HCT116 (cell line): Measurements from ENCODE around the gene NFKBIZ. TPM values are rescaled to one million over a fixed set of nuclear protein-coding genes. Genes with fewer than 3 reads are reported as not detected.

Source experiments
- ATAC-seq: fragments of 200-7000 bp; cut with Tn5 transposase; 2 replicates; pipeline ENCODE4 v1.9.1; 2020; ENCODE audit warnings: mild to moderate bottlenecking, moderate library complexity
- BruUV-seq: library from RNA; stranded (reverse); fragments of 400-500 nt; replicated peaks from 2 replicates; lab custom pipeline; 2021; lab: Mats Ljungman, UMichigan
- CTCF ChIA-PET: fragments of 300-600 bp; sonication (Branson Sonifier 250); formaldehyde crosslinking; loops from one replicate; lab custom pipeline; 2021; ENCODE audit warnings: antibody characterized with exemption; lab: Charles Lee
- POLR2A ChIA-PET: fragments of 300-600, 350-600 bp; sonication (Branson Sonifier 250); formaldehyde crosslinking; loops from one replicate; lab custom pipeline; 2021; ENCODE audit warnings: antibody characterized with exemption; lab: Charles Lee
- RAD21 ChIA-PET, 2 experiments: fragments of 300-600 bp; sonication (Branson Sonifier 250); formaldehyde crosslinking; loops; one replicate each; lab custom pipeline; 2023; ENCODE audit warnings: low total read pairs in 2 of 2; ENCODE audit not compliant: uncharacterized antibody in 2 of 2, unreplicated experiment in 2 of 2, low non-redundant PET in 1 of 2; lab: Charles Lee
- DNase-seq: peaks from one replicate; pipeline ENCODE4 v3.0.0-alpha.2; 2010; ENCODE audit warnings: low read depth, low spot score
- H2AFZ ChIP-seq: fragments of 200-600 bp; shearing (Covaris generic), sonication (generic); 2 replicates; pipeline ENCODE4 v1.6.1; 2017; ENCODE audit warnings: low read depth, mixed run types, mixed read lengths, antibody characterized with exemption, low read length; ENCODE audit not compliant: poor library complexity, severe bottlenecking
- H3K27ac ChIP-seq: 2 replicates; pipeline ENCODE4 v1.5.1; 2012; ENCODE audit warnings: low read depth, low read length
- H3K27me3 ChIP-seq: fragments of 200-600 bp; sonication (generic); 2 replicates; pipeline ENCODE4 v1.6.1; 2016; ENCODE audit warnings: mixed run types, low read length, mixed read lengths; ENCODE audit not compliant: insufficient read depth
- H3K36me3 ChIP-seq, 2 experiments: fragments of 200-500 bp in 1 of 2; fragments of 200-600 bp in 1 of 2; sonication (Bioruptor generic) in 1 of 2; sonication (generic) in 1 of 2; 2 replicates each; pipeline versions ENCODE4 v1.5.1 to v1.6.1; 2014 to 2016; ENCODE audit warnings: low read length in 2 of 2, inconsistent platforms in 1 of 2, mixed read lengths in 1 of 2, mixed run types in 1 of 2; ENCODE audit not compliant: insufficient read depth in 2 of 2, control insufficient read depth in 1 of 2
- H3K4me1 ChIP-seq, 2 experiments: fragments of 200-600 bp in 1 of 2; sonication (generic) in 1 of 2; 2 replicates each; pipeline versions ENCODE4 v1.5.1 to v1.6.1; 2012 to 2017; ENCODE audit warnings: low read length in 2 of 2, inconsistent platforms in 1 of 2, mild to moderate bottlenecking in 1 of 2, mixed read lengths in 1 of 2, mixed run types in 1 of 2, moderate library complexity in 1 of 2; ENCODE audit not compliant: insufficient read depth in 2 of 2, control insufficient read depth in 1 of 2
- H3K4me2 ChIP-seq: fragments of 200-600 bp; sonication (generic); 2 replicates; pipeline ENCODE4 v1.6.1; 2017; ENCODE audit warnings: mixed run types, low read length, mixed read lengths
- H3K4me3 ChIP-seq, 2 experiments: fragments of 200-600 bp in 1 of 2; sonication (generic) in 1 of 2; replicated peaks in 1 of 2; 2 replicates each; pipeline ENCODE4 v1.5.1; 2011 to 2016; ENCODE audit warnings: low read length in 2 of 2, control low read depth in 1 of 2, low read depth in 1 of 2, mild to moderate bottlenecking in 1 of 2, mixed read lengths in 1 of 2, mixed run types in 1 of 2
- H3K79me2 ChIP-seq: fragments of 200-600 bp; sonication (generic); 2 replicates; pipeline ENCODE4 v1.6.1; 2017; ENCODE audit warnings: mild to moderate bottlenecking, mixed run types, low read length, moderate library complexity, mixed read lengths; ENCODE audit not compliant: insufficient read depth
- H3K9ac ChIP-seq: fragments of 200-600 bp; sonication (generic); 2 replicates; pipeline ENCODE4 v1.6.1; 2016; ENCODE audit warnings: low read length, mixed read lengths
- H3K9me2 ChIP-seq: fragments of 200-600 bp; sonication (generic), shearing (Covaris generic); 2 replicates; pipeline ENCODE4 v1.6.1; 2017; ENCODE audit warnings: mixed run types, mild to moderate bottlenecking, moderate library complexity; ENCODE audit not compliant: insufficient read depth
- H3K9me3 ChIP-seq, 2 experiments: fragments of 200-500 bp in 1 of 2; fragments of 200-600 bp in 1 of 2; sonication (Bioruptor generic) in 1 of 2; sonication (generic) in 1 of 2; 2 replicates each; pipeline ENCODE4 v1.6.1; 2014 to 2017; ENCODE audit warnings: low read length in 2 of 2, mixed read lengths in 2 of 2, inconsistent platforms in 1 of 2, low read depth in 1 of 2, mild to moderate bottlenecking in 1 of 2, mixed run types in 1 of 2, moderate library complexity in 1 of 2; ENCODE audit not compliant: control insufficient read depth in 1 of 2, insufficient read depth in 1 of 2
- H4K20me1 ChIP-seq: fragments of 200-600 bp; sonication (generic), shearing (Covaris generic); 2 replicates; pipeline ENCODE4 v1.6.1; 2017; ENCODE audit warnings: mixed run types, mild to moderate bottlenecking, moderate library complexity; ENCODE audit not compliant: insufficient read depth
- CBX3 ChIP-seq: IDR thresholded peaks from 2 replicates; pipeline ENCODE4 v1.6.1; 2012; ENCODE audit warnings: low read depth
- CEBPB ChIP-seq: IDR thresholded peaks from 2 replicates; pipeline ENCODE4 v1.6.1; 2012; ENCODE audit warnings: low read depth
- EGR1 ChIP-seq: IDR thresholded peaks from 2 replicates; pipeline ENCODE4 v1.6.1; 2012; ENCODE audit warnings: low read depth
- ELF1 ChIP-seq: IDR thresholded peaks from 2 replicates; pipeline ENCODE4 v1.6.1; 2012; ENCODE audit warnings: low read depth, borderline replicate concordance
- EZH2 ChIP-seq: fragments of 200-600 bp; sonication (generic); IDR thresholded peaks from 2 replicates; pipeline ENCODE4 v1.6.1; 2017; ENCODE audit warnings: antibody characterized with exemption, mixed run types
- FOSL1 ChIP-seq: IDR thresholded peaks from 2 replicates; pipeline ENCODE4 v1.6.1; 2012; ENCODE audit warnings: low read depth
- POLR2A ChIP-seq: IDR thresholded peaks from 2 replicates; pipeline ENCODE4 v1.7.0; 2011; ENCODE audit warnings: borderline replicate concordance; ENCODE audit not compliant: insufficient read depth, insufficient read length; ENCODE audit errors: extremely low read depth
- POLR2AphosphoS5 ChIP-seq: IDR thresholded peaks from 2 replicates; pipeline ENCODE4 v1.6.1; 2011; ENCODE audit warnings: mild to moderate bottlenecking, low read depth, low read length, moderate library complexity
- SIN3A ChIP-seq: IDR thresholded peaks from 2 replicates; pipeline ENCODE4 v1.6.1; 2012; ENCODE audit warnings: low read depth
- SRF ChIP-seq: IDR thresholded peaks from 2 replicates; pipeline ENCODE4 v1.6.1; 2012; ENCODE audit warnings: low read depth
- TCF7L2 ChIP-seq: IDR thresholded peaks from 2 replicates; pipeline ENCODE4 v1.7.0; 2011; ENCODE audit warnings: borderline replicate concordance, inconsistent platforms; ENCODE audit not compliant: insufficient read depth, insufficient read length; ENCODE audit errors: extremely low read depth
- YY1 ChIP-seq: IDR thresholded peaks from 2 replicates; pipeline ENCODE4 v1.6.1; 2011; ENCODE audit warnings: low read length, low read depth, moderate library complexity, mild to moderate bottlenecking; ENCODE audit not compliant: insufficient replicate concordance; ENCODE audit errors: extremely low read depth
- ZFX ChIP-seq: fragments of 450-650 bp; IDR thresholded peaks from 2 replicates; pipeline ENCODE4 v1.6.1; 2017
- ZNF274 ChIP-seq: fragments of 200-500 bp; sonication (Bioruptor generic); IDR thresholded peaks from 2 replicates; pipeline ENCODE4 v1.6.1; 2014; ENCODE audit warnings: mild to moderate bottlenecking, low read depth, low read length, inconsistent platforms
- intact Hi-C: fragments of 100-400 bp; cut with micrococcal nuclease; formaldehyde crosslinking; loops from 2 replicates; pipeline ENCODE4 v1.10.0; 2022
- total RNA-seq: library from RNA; stranded (reverse); gene quantifications from one replicate; pipeline ENCODE4 v1.2.1, GENCODE V29; 2021; ENCODE audit not compliant: unreplicated experiment
- TF ChIP-seq, protein P1 (sequence below), 3 experiments: fragments of 200-600 bp in 1 of 3; sonication (generic) in 1 of 3; IDR thresholded peaks in 2 of 3; conservative IDR thresholded peaks in 1 of 3; 2 replicates each; pipeline ENCODE4 v1.5.1; 2012 to 2017; ENCODE audit warnings: low read depth in 2 of 3, low read length in 2 of 3, antibody characterized with exemption in 1 of 3, borderline replicate concordance in 1 of 3, control low read depth in 1 of 3, mild to moderate bottlenecking in 1 of 3, mixed read lengths in 1 of 3, mixed run types in 1 of 3, moderate library complexity in 1 of 3; ENCODE audit not compliant: insufficient read depth in 1 of 3
- TF ChIP-seq, protein P2 (sequence below): IDR thresholded peaks from 2 replicates; pipeline ENCODE4 v1.6.1; 2012
- TF ChIP-seq, protein P3 (sequence below): IDR thresholded peaks from 2 replicates; pipeline ENCODE4 v1.6.1; 2012
- TF ChIP-seq, protein P4 (sequence below): IDR thresholded peaks from 2 replicates; pipeline ENCODE4 v1.6.1; 2011; ENCODE audit warnings: mild to moderate bottlenecking, low read length, moderate library complexity; ENCODE audit not compliant: insufficient replicate concordance; ENCODE audit errors: extremely low read depth

Gene NFKBIZ
- total RNA-seq, 1 experiment from 2014 or later = 12.2 TPM

DNA sequence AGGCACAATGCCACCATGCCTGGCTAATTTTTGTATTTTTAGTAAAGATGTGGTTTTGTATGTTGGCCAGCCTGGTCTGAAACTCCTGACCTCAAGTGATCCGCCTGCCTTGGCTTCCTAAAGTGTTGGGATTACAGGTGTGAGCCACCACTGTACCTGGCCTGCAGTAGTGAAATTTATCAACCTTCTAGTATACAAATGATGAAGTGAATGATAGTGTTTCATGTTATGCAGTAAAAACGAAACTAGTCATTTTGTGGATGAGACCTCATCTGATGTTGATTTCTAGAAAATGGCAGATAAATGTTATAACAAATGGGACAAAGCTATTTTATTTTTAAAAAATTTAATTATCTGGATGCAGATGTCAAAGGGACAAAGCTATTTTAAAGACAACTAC lies 37.4 kb upstream of the NFKBIZ start (continued):
- TF ChIP-seq, protein P1, sequence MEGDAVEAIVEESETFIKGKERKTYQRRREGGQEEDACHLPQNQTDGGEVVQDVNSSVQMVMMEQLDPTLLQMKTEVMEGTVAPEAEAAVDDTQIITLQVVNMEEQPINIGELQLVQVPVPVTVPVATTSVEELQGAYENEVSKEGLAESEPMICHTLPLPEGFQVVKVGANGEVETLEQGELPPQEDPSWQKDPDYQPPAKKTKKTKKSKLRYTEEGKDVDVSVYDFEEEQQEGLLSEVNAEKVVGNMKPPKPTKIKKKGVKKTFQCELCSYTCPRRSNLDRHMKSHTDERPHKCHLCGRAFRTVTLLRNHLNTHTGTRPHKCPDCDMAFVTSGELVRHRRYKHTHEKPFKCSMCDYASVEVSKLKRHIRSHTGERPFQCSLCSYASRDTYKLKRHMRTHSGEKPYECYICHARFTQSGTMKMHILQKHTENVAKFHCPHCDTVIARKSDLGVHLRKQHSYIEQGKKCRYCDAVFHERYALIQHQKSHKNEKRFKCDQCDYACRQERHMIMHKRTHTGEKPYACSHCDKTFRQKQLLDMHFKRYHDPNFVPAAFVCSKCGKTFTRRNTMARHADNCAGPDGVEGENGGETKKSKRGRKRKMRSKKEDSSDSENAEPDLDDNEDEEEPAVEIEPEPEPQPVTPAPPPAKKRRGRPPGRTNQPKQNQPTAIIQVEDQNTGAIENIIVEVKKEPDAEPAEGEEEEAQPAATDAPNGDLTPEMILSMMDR (IDR thresholded peaks at IDR 0.05 in 2 of 3, conservative IDR thresholded peaks at IDR 0.05 in 1 of 3; ENCODE audit: borderline replicate concordance in 1 of 3, insufficient read depth in 1 of 3, low read depth in 2 of 3, low read length in 2 of 3) = no peak
- TF ChIP-seq, protein P2, sequence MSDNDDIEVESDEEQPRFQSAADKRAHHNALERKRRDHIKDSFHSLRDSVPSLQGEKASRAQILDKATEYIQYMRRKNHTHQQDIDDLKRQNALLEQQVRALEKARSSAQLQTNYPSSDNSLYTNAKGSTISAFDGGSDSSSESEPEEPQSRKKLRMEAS = no peak
- TF ChIP-seq ZFX (no peak), FOSL1 (no peak), SIN3A (no peak), EGR1 (no peak), CEBPB (no peak), ELF1 (no peak), POLR2AphosphoS5 (no peak), CBX3 (no peak)

DNA sequence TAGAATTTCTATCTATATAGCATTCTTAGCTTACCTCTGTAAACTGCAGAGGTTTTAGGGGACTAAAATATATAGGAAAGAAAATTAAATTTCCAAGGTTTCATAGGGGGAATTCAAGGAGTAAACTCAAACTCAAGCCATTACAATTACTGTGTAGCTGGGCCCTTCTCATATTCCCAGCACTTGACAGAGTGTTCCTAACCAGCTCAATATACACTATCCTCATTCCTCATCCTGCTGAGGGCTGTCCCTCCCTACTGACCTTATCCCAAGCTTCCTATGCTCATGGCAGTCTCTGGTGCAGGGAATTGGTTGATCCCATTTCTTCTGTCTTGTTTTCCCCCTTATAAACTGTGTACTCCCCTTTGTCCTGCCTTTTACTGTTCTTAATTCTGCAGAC lies 36.4 kb upstream of the NFKBIZ start:
- ATAC-seq (no peak), DNase-seq (no peak)
- Histone ChIP-seq H3K4me2 (no peak overlapping the region), H3K27ac (no peak overlapping the region), H3K4me3 (no peak overlapping the region), H3K27me3 (no peaks in the 10 kb centered on the region), H3K4me1 (no peaks in the 10 kb centered on the region), H2AFZ (no peak overlapping the region), H3K79me2 (no peaks in the 10 kb centered on the region), H3K36me3 (no peaks in the 10 kb centered on the region), H3K9me2 (no peaks in the 10 kb centered on the region), H4K20me1 (no peaks in the 10 kb centered on the region), H3K9ac (no peak overlapping the region), H3K9me3 (no peaks in the 10 kb centered on the region)
- no TSS peak for BruUV-seq
- ChIA-PET RAD21 (interaction anchor here (1.2 to 2.6 kb wide), 3 partner anchors 412 to 723 kb away, joined by 3 to 7 read pairs (median 4); no protein-coding TSS in a partner anchor), POLR2A (no interaction called here), CTCF (interaction anchor here (0.8 to 8.0 kb wide), 4 partner anchors 10 to 724 kb away, joined by 3 to 121 read pairs (median 4); no protein-coding TSS in a partner anchor)
- intact Hi-C loops = loop anchor here (1.0 kb wide), 1 partner anchor 412 kb away; no protein-coding TSS in a partner anchor
- no peak for TF ChIP-seq SIN3A
- no peak for TF ChIP-seq EZH2
- TF ChIP-seq, protein P3, sequence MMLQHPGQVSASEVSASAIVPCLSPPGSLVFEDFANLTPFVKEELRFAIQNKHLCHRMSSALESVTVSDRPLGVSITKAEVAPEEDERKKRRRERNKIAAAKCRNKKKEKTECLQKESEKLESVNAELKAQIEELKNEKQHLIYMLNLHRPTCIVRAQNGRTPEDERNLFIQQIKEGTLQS = no peak
- no peak for TF ChIP-seq FOSL1
- TF ChIP-seq SRF = no peak
- no peak for TF ChIP-seq ELF1
- TF ChIP-seq, protein P1 (IDR thresholded peaks at IDR 0.05 in 2 of 3, conservative IDR thresholded peaks at IDR 0.05 in 1 of 3; ENCODE audit: borderline replicate concordance in 1 of 3, insufficient read depth in 1 of 3, low read depth in 2 of 3, low read length in 2 of 3) = no peak
- no peak for TF ChIP-seq TCF7L2
- TF ChIP-seq POLR2AphosphoS5 = no peak
- no peak for TF ChIP-seq YY1
- TF ChIP-seq, protein P4, sequence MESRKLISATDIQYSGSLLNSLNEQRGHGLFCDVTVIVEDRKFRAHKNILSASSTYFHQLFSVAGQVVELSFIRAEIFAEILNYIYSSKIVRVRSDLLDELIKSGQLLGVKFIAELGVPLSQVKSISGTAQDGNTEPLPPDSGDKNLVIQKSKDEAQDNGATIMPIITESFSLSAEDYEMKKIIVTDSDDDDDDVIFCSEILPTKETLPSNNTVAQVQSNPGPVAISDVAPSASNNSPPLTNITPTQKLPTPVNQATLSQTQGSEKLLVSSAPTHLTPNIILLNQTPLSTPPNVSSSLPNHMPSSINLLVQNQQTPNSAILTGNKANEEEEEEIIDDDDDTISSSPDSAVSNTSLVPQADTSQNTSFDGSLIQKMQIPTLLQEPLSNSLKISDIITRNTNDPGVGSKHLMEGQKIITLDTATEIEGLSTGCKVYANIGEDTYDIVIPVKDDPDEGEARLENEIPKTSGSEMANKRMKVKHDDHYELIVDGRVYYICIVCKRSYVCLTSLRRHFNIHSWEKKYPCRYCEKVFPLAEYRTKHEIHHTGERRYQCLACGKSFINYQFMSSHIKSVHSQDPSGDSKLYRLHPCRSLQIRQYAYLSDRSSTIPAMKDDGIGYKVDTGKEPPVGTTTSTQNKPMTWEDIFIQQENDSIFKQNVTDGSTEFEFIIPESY = no peak
- TF ChIP-seq POLR2A = no peak
- no peak for TF ChIP-seq CEBPB
- no peak for TF ChIP-seq ZNF274
- no peak for TF ChIP-seq EGR1
- TF ChIP-seq CBX3 = no peak
